ENCODE measurements around the gene SYT9. TPM values are rescaled to one million over a fixed set of nuclear protein-coding genes. Genes with fewer than 3 reads are reported as not detected.

The SYT9 gene
- total RNA-seq, 2 donors from 2014 or later: not detected

GRCh38 chr11:7286178-7286577 lies 34.5 kb downstream of the SYT9 start:
- peaks cover 13% of the 10 kb centered on the region for H3K9me3 Mint-ChIP-seq
- peaks cover 5 to 34% of the 10 kb centered on the region in 2 donors for H3K27me3 Mint-ChIP-seq
- H3K4me1 Mint-ChIP-seq (ENCODE audit: low read depth in 2 of 2): no peaks in the 10 kb centered on the region
- peaks cover 8% of the 10 kb centered on the region for H3K36me3 Mint-ChIP-seq
- ATAC-seq (no peak), DNase-seq (ENCODE audit: low spot score) (no peak)
- H3K4me3 Mint-ChIP-seq: no peak overlapping the region
- no peak overlapping the region for H3K27ac Mint-ChIP-seq

GRCh38 chr11:7291100-7291829 lies 39.6 kb downstream of the SYT9 start:
- ATAC-seq: no peak
- Mint-ChIP-seq H3K27me3 (peaks cover 2 to 16% of the 10 kb centered on the region in 2 donors), H3K4me1 (ENCODE audit: low read depth in 2 of 2) (no peaks in the 10 kb centered on the region), H3K36me3 (peaks cover 8% of the 10 kb centered on the region), H3K27ac (no peak overlapping the region), H3K9me3 (peaks cover 8% of the 10 kb centered on the region), H3K4me3 (no peak overlapping the region)
- no peak for DNase-seq (ENCODE audit: low spot score)

GRCh38 chr11:7292922-7293321 lies 41.2 kb downstream of the SYT9 start:
- H3K9me3 Mint-ChIP-seq: peaks cover 4% of the 10 kb centered on the region
- H3K27ac Mint-ChIP-seq: no peak overlapping the region
- ATAC-seq (no peak), DNase-seq (ENCODE audit: low spot score) (no peak)
- peaks cover 2 to 9% of the 10 kb centered on the region in 2 donors for H3K27me3 Mint-ChIP-seq
- no peak overlapping the region for H3K4me3 Mint-ChIP-seq
- H3K36me3 Mint-ChIP-seq: no peaks in the 10 kb centered on the region
- H3K4me1 Mint-ChIP-seq (ENCODE audit: low read depth in 2 of 2): no peaks in the 10 kb centered on the region

GRCh38 chr11:7299393-7299792 lies 47.7 kb downstream of the SYT9 start:
- no peaks in the 10 kb centered on the region for H3K9me3 Mint-ChIP-seq
- DNase-seq (ENCODE audit: low spot score): no peak
- peaks cover 0 to 8% of the 10 kb centered on the region in 2 donors for H3K27me3 Mint-ChIP-seq
- no peak overlapping the region for H3K4me3 Mint-ChIP-seq
- H3K4me1 Mint-ChIP-seq (ENCODE audit: low read depth in 2 of 2): no peaks in the 10 kb centered on the region
- H3K36me3 Mint-ChIP-seq: no peaks in the 10 kb centered on the region
- H3K27ac Mint-ChIP-seq: no peak overlapping the region
- ATAC-seq: no peak

GRCh38 chr11:7300281-7300680 lies 48.6 kb downstream of the SYT9 start:
- no peaks in the 10 kb centered on the region for H3K4me1 Mint-ChIP-seq (ENCODE audit: low read depth in 2 of 2)
- no peak for ATAC-seq
- H3K4me3 Mint-ChIP-seq: no peak overlapping the region
- H3K27me3 Mint-ChIP-seq: peaks cover 0 to 8% of the 10 kb centered on the region in 2 donors
- no peak for DNase-seq (ENCODE audit: low spot score)
- no peak overlapping the region for H3K27ac Mint-ChIP-seq
- no peaks in the 10 kb centered on the region for H3K9me3 Mint-ChIP-seq
- no peaks in the 10 kb centered on the region for H3K36me3 Mint-ChIP-seq

- Mint-ChIP-seq H3K36me3 (no peaks in the 10 kb centered on the region), H3K27ac (no peak overlapping the region), H3K4me3 (no peak overlapping the region), H3K27me3 (peaks cover 4 to 8% of the 10 kb centered on the region in 2 donors), H3K9me3 (no peaks in the 10 kb centered on the region), H3K4me1 (ENCODE audit: low read depth in 2 of 2) (no peaks in the 10 kb centered on the region)
- DNase-seq (ENCODE audit: low spot score) (no peak), ATAC-seq (peak in 1 of 2 donors; percentile 17)
Observed at GRCh38 chr11:7303146-7303545, 51.4 kb downstream of the SYT9 start.

- no peak for ATAC-seq
Observed at GRCh38 chr11:7306900-7307299, 55.2 kb downstream of the SYT9 start.

GRCh38 chr11:7307836-7308235 lies 56.1 kb downstream of the SYT9 start:
- ATAC-seq (no peak), DNase-seq (ENCODE audit: low spot score) (no peak)
- Mint-ChIP-seq H3K27me3 (peaks cover 9 to 11% of the 10 kb centered on the region in 2 donors), H3K4me3 (no peak overlapping the region), H3K4me1 (ENCODE audit: low read depth in 2 of 2) (no peaks in the 10 kb centered on the region), H3K9me3 (no peaks in the 10 kb centered on the region), H3K36me3 (no peaks in the 10 kb centered on the region), H3K27ac (no peak overlapping the region)

More at GRCh38 chr11:7306900-7307299, 55.2 kb downstream of the SYT9 start:
- no peak for DNase-seq (ENCODE audit: low spot score)
- Mint-ChIP-seq H3K36me3 (no peaks in the 10 kb centered on the region), H3K9me3 (no peaks in the 10 kb centered on the region), H3K27me3 (peaks cover 9 to 11% of the 10 kb centered on the region in 2 donors), H3K27ac (no peak overlapping the region), H3K4me3 (no peak overlapping the region), H3K4me1 (ENCODE audit: low read depth in 2 of 2) (no peaks in the 10 kb centered on the region)

GRCh38 chr11:7311903-7312302 lies 60.2 kb downstream of the SYT9 start:
- H3K27me3 Mint-ChIP-seq: peaks cover 12 to 15% of the 10 kb centered on the region in 2 donors
- H3K9me3 Mint-ChIP-seq: peaks cover 3% of the 10 kb centered on the region
- ATAC-seq (no peak), DNase-seq (ENCODE audit: low spot score) (no peak)
- H3K4me3 Mint-ChIP-seq: no peak overlapping the region
- no peaks in the 10 kb centered on the region for H3K4me1 Mint-ChIP-seq (ENCODE audit: low read depth in 2 of 2)
- no peak overlapping the region for H3K27ac Mint-ChIP-seq
- H3K36me3 Mint-ChIP-seq: no peaks in the 10 kb centered on the region

GRCh38 chr11:7314811-7315604 lies 63.3 kb downstream of the SYT9 start:
- no peak overlapping the region for H3K4me3 Mint-ChIP-seq
- no peaks in the 10 kb centered on the region for H3K4me1 Mint-ChIP-seq (ENCODE audit: low read depth in 2 of 2)
- no peak overlapping the region for H3K27ac Mint-ChIP-seq
- H3K9me3 Mint-ChIP-seq: peaks cover 5% of the 10 kb centered on the region
- ATAC-seq (no peak), DNase-seq (ENCODE audit: low spot score) (no peak)
- no peaks in the 10 kb centered on the region for H3K36me3 Mint-ChIP-seq
- peaks cover 7 to 8% of the 10 kb centered on the region in 2 donors for H3K27me3 Mint-ChIP-seq

- Mint-ChIP-seq H3K4me3 (no peak overlapping the region), H3K4me1 (ENCODE audit: low read depth in 2 of 2) (no peaks in the 10 kb centered on the region), H3K27me3 (peaks cover 12 to 16% of the 10 kb centered on the region in 2 donors), H3K36me3 (no peaks in the 10 kb centered on the region), H3K27ac (no peak overlapping the region), H3K9me3 (peaks cover 5% of the 10 kb centered on the region)
- ATAC-seq: no peak
- no peak for DNase-seq (ENCODE audit: low spot score)
Observed at GRCh38 chr11:7319501-7319900, 67.8 kb downstream of the SYT9 start.

- DNase-seq (ENCODE audit: low spot score) (no peak), ATAC-seq (no peak)
- Mint-ChIP-seq H3K4me1 (ENCODE audit: low read depth in 2 of 2) (no peaks in the 10 kb centered on the region), H3K4me3 (no peak overlapping the region), H3K27me3 (peaks cover 9 to 16% of the 10 kb centered on the region in 2 donors), H3K27ac (no peak overlapping the region), H3K36me3 (no peaks in the 10 kb centered on the region), H3K9me3 (peaks cover 5% of the 10 kb centered on the region)
Observed at GRCh38 chr11:7320306-7320705, 68.6 kb downstream of the SYT9 start.

GRCh38 chr11:7321473-7322450 lies 70.1 kb downstream of the SYT9 start:
- DNase-seq (ENCODE audit: low spot score) (no peak), ATAC-seq (no peak)
- no peak overlapping the region for H3K4me3 Mint-ChIP-seq
- no peaks in the 10 kb centered on the region for H3K4me1 Mint-ChIP-seq (ENCODE audit: low read depth in 2 of 2)
- peaks cover 7 to 13% of the 10 kb centered on the region in 2 donors for H3K27me3 Mint-ChIP-seq
- H3K27ac Mint-ChIP-seq: no peak overlapping the region
- no peaks in the 10 kb centered on the region for H3K36me3 Mint-ChIP-seq
- peaks cover 3% of the 10 kb centered on the region for H3K9me3 Mint-ChIP-seq
